Measurements from ENCODE around the gene ADAMTS2.

The ADAMTS2 gene

GRCh38 chr5:179231309-179231708 is 114.0 kb downstream of the ADAMTS2 start:
- Histone ChIP-seq H2BK120ac (ENCODE audit: insufficient read depth, low read length, poor library complexity) (no peak overlapping the region), H3K14ac (ENCODE audit: low read length) (no peak overlapping the region), H3K4ac (ENCODE audit: low read depth, low read length) (no peak overlapping the region), H2AK5ac (ENCODE audit: low read length) (no peak overlapping the region), H3K18ac (ENCODE audit: low read length) (no peak overlapping the region), H3K9ac (ENCODE audit: low read length) (no peak overlapping the region), H3K4me2 (ENCODE audit: low read length) (no peak overlapping the region), H2AFZ (ENCODE audit: insufficient read depth, low read length, poor library complexity) (no peak overlapping the region), H3K23ac (ENCODE audit: low read length) (no peak overlapping the region), H3K9me3 (ENCODE audit: insufficient read depth, low read depth, low read length) (peaks cover 4% of the 10 kb centered on the region), H2BK12ac (ENCODE audit: low read length) (no peak overlapping the region), H4K8ac (ENCODE audit: low read depth, low read length) (no peak overlapping the region), H2BK5ac (ENCODE audit: low read depth, low read length, poor library complexity) (no peak overlapping the region), H3K27ac (ENCODE audit: low read depth, low read length) (no peak overlapping the region), H3K27me3 (ENCODE audit: insufficient read depth, low read length) (no peaks in the 10 kb centered on the region), H4K91ac (ENCODE audit: low read depth, low read length) (no peak overlapping the region), H3K79me2 (ENCODE audit: control insufficient read depth, insufficient read depth, low read length, poor library complexity) (no peaks in the 10 kb centered on the region), H4K12ac (ENCODE audit: low read depth, low read length) (no peak overlapping the region), H3K4me1 (ENCODE audit: control insufficient read depth in 1 of 2, insufficient read depth in 2 of 2, low read length in 2 of 2) (peaks cover 0 to 5% of the 10 kb centered on the region in 2 experiments), H3K4me3 (ENCODE audit: low read depth, low read length) (no peak overlapping the region), H3K36me3 (ENCODE audit: control insufficient read depth in 1 of 2, insufficient read depth in 2 of 2, low read length in 2 of 2) (peaks cover 3 to 5% of the 10 kb centered on the region in 2 experiments), H3K79me1 (ENCODE audit: low read length) (no peaks in the 10 kb centered on the region)
- no peak for DNase-seq
- WGBS (ENCODE audit: extremely low coverage, insufficient coverage, insufficient read length) = no CpG with 5 or more reads among the region's 14 CpGs

GRCh38 chr5:179230061-179230461 is 115.2 kb downstream of the ADAMTS2 start:
- no peaks in the 10 kb centered on the region for H3K79me2 ChIP-seq (ENCODE audit: control insufficient read depth, insufficient read depth, low read length, poor library complexity)
- H3K14ac ChIP-seq (ENCODE audit: low read length) = no peak overlapping the region
- peaks cover 4% of the 10 kb centered on the region for H3K9me3 ChIP-seq (ENCODE audit: insufficient read depth, low read depth, low read length)
- no peak overlapping the region for H4K8ac ChIP-seq (ENCODE audit: low read depth, low read length)
- WGBS (ENCODE audit: extremely low coverage, insufficient coverage, insufficient read length) = no CpG with 5 or more reads among the region's 9 CpGs
- no peak overlapping the region for H3K23ac ChIP-seq (ENCODE audit: low read length)
- DNase-seq = no peak
- H3K36me3 ChIP-seq (ENCODE audit: control insufficient read depth in 1 of 2, insufficient read depth in 2 of 2, low read length in 2 of 2) = peaks cover 3 to 5% of the 10 kb centered on the region in 2 experiments
- H2BK5ac ChIP-seq (ENCODE audit: low read depth, low read length, poor library complexity) = no peak overlapping the region
- no peak overlapping the region for H3K9ac ChIP-seq (ENCODE audit: low read length)
- no peak overlapping the region for H4K91ac ChIP-seq (ENCODE audit: low read depth, low read length)
- no peak overlapping the region for H2BK12ac ChIP-seq (ENCODE audit: low read length)
- no peak overlapping the region for H3K4me3 ChIP-seq (ENCODE audit: low read depth, low read length)
- H3K4ac ChIP-seq (ENCODE audit: low read depth, low read length) = no peak overlapping the region
- H3K27me3 ChIP-seq (ENCODE audit: insufficient read depth, low read length) = no peaks in the 10 kb centered on the region
- H2BK120ac ChIP-seq (ENCODE audit: insufficient read depth, low read length, poor library complexity) = no peak overlapping the region
- H3K27ac ChIP-seq (ENCODE audit: low read depth, low read length) = no peak overlapping the region
- no peak overlapping the region for H3K4me2 ChIP-seq (ENCODE audit: low read length)
- H4K12ac ChIP-seq (ENCODE audit: low read depth, low read length) = no peak overlapping the region
- no peaks in the 10 kb centered on the region for H3K79me1 ChIP-seq (ENCODE audit: low read length)
- H3K18ac ChIP-seq (ENCODE audit: low read length) = no peak overlapping the region
- no peak overlapping the region for H2AK5ac ChIP-seq (ENCODE audit: low read length)
- no peak overlapping the region for H2AFZ ChIP-seq (ENCODE audit: insufficient read depth, low read length, poor library complexity)
- peaks cover 0 to 5% of the 10 kb centered on the region in 2 experiments for H3K4me1 ChIP-seq (ENCODE audit: control insufficient read depth in 1 of 2, insufficient read depth in 2 of 2, low read length in 2 of 2)

GRCh38 chr5:179229331-179229831 is 115.9 kb downstream of the ADAMTS2 start:
- no peak overlapping the region for H4K91ac ChIP-seq (ENCODE audit: low read depth, low read length)
- no peak overlapping the region for H4K12ac ChIP-seq (ENCODE audit: low read depth, low read length)
- no peak overlapping the region for H3K9ac ChIP-seq (ENCODE audit: low read length)
- no peaks in the 10 kb centered on the region for H3K79me2 ChIP-seq (ENCODE audit: control insufficient read depth, insufficient read depth, low read length, poor library complexity)
- WGBS (ENCODE audit: extremely low coverage, insufficient coverage, insufficient read length) = no CpG with 5 or more reads among the region's 20 CpGs
- peaks cover 0 to 5% of the 10 kb centered on the region in 2 experiments for H3K4me1 ChIP-seq (ENCODE audit: control insufficient read depth in 1 of 2, insufficient read depth in 2 of 2, low read length in 2 of 2)
- H2AK5ac ChIP-seq (ENCODE audit: low read length) = no peak overlapping the region
- H3K9me3 ChIP-seq (ENCODE audit: insufficient read depth, low read depth, low read length) = peaks cover 11% of the 10 kb centered on the region
- H2BK12ac ChIP-seq (ENCODE audit: low read length) = no peak overlapping the region
- H3K4ac ChIP-seq (ENCODE audit: low read depth, low read length) = no peak overlapping the region
- DNase-seq = no peak
- no peak overlapping the region for H4K8ac ChIP-seq (ENCODE audit: low read depth, low read length)
- H3K27ac ChIP-seq (ENCODE audit: low read depth, low read length) = no peak overlapping the region
- H3K4me2 ChIP-seq (ENCODE audit: low read length) = no peak overlapping the region
- H3K36me3 ChIP-seq (ENCODE audit: control insufficient read depth in 1 of 2, insufficient read depth in 2 of 2, low read length in 2 of 2) = peaks cover 3 to 9% of the 10 kb centered on the region in 2 experiments
- no peak overlapping the region for H2BK5ac ChIP-seq (ENCODE audit: low read depth, low read length, poor library complexity)
- H3K79me1 ChIP-seq (ENCODE audit: low read length) = no peaks in the 10 kb centered on the region
- H3K23ac ChIP-seq (ENCODE audit: low read length) = no peak overlapping the region
- H3K4me3 ChIP-seq (ENCODE audit: low read depth, low read length) = no peak overlapping the region
- no peak overlapping the region for H3K18ac ChIP-seq (ENCODE audit: low read length)
- no peaks in the 10 kb centered on the region for H3K27me3 ChIP-seq (ENCODE audit: insufficient read depth, low read length)
- H3K14ac ChIP-seq (ENCODE audit: low read length) = no peak overlapping the region
- H2BK120ac ChIP-seq (ENCODE audit: insufficient read depth, low read length, poor library complexity) = no peak overlapping the region
- no peak overlapping the region for H2AFZ ChIP-seq (ENCODE audit: insufficient read depth, low read length, poor library complexity)

GRCh38 chr5:179228341-179229121 is 116.7 kb downstream of the ADAMTS2 start:
- H2BK5ac ChIP-seq (ENCODE audit: low read depth, low read length, poor library complexity) = no peak overlapping the region
- peaks cover 17% of the 10 kb centered on the region for H3K9me3 ChIP-seq (ENCODE audit: insufficient read depth, low read depth, low read length)
- no peak overlapping the region for H2BK120ac ChIP-seq (ENCODE audit: insufficient read depth, low read length, poor library complexity)
- no peak overlapping the region for H2AFZ ChIP-seq (ENCODE audit: insufficient read depth, low read length, poor library complexity)
- no peaks in the 10 kb centered on the region for H3K79me2 ChIP-seq (ENCODE audit: control insufficient read depth, insufficient read depth, low read length, poor library complexity)
- H3K4ac ChIP-seq (ENCODE audit: low read depth, low read length) = no peak overlapping the region
- no peak overlapping the region for H3K14ac ChIP-seq (ENCODE audit: low read length)
- H3K4me2 ChIP-seq (ENCODE audit: low read length) = no peak overlapping the region
- H3K23ac ChIP-seq (ENCODE audit: low read length) = no peak overlapping the region
- no peak overlapping the region for H2BK12ac ChIP-seq (ENCODE audit: low read length)
- H4K91ac ChIP-seq (ENCODE audit: low read depth, low read length) = no peak overlapping the region
- no peak overlapping the region for H3K9ac ChIP-seq (ENCODE audit: low read length)
- no peak overlapping the region for H3K27ac ChIP-seq (ENCODE audit: low read depth, low read length)
- no peak overlapping the region for H3K18ac ChIP-seq (ENCODE audit: low read length)
- no peak for DNase-seq
- peaks cover 0 to 5% of the 10 kb centered on the region in 2 experiments for H3K4me1 ChIP-seq (ENCODE audit: control insufficient read depth in 1 of 2, insufficient read depth in 2 of 2, low read length in 2 of 2)
- H3K79me1 ChIP-seq (ENCODE audit: low read length) = no peaks in the 10 kb centered on the region
- H3K4me3 ChIP-seq (ENCODE audit: low read depth, low read length) = no peak overlapping the region
- no CpG with 5 or more reads among the region's 20 CpGs for WGBS (ENCODE audit: extremely low coverage, insufficient coverage, insufficient read length)
- peaks cover 7 to 15% of the 10 kb centered on the region in 2 experiments for H3K36me3 ChIP-seq (ENCODE audit: control insufficient read depth in 1 of 2, insufficient read depth in 2 of 2, low read length in 2 of 2)
- no peak overlapping the region for H4K12ac ChIP-seq (ENCODE audit: low read depth, low read length)
- no peak overlapping the region for H2AK5ac ChIP-seq (ENCODE audit: low read length)
- H4K8ac ChIP-seq (ENCODE audit: low read depth, low read length) = no peak overlapping the region
- no peaks in the 10 kb centered on the region for H3K27me3 ChIP-seq (ENCODE audit: insufficient read depth, low read length)
